HG03103 (cell line): ENCODE data around the gene HSFX4.
"Not testable (repeated sequence)": the region's sequence is repeated elsewhere in the genome, so short reads cannot be mapped to it uniquely, and the experiment has no call there.

Experiments used
- ATAC-seq: cut with Tn5 transposase; IDR thresholded peaks from one replicate; pipeline ENCODE4 v1.9.1; 2021; ENCODE audit warnings: low read depth; ENCODE audit not compliant: unreplicated experiment

HSFX4 gene, protein sequence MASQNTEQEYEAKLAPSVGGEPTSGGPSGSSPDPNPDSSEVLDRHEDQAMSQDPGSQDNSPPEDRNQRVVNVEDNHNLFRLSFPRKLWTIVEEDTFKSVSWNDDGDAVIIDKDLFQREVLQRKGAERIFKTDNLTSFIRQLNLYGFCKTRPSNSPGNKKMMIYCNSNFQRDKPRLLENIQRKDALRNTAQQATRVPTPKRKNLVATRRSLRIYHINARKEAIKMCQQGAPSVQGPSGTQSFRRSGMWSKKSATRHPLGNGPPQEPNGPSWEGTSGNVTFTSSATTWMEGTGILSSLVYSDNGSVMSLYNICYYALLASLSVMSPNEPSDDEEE

DNA sequence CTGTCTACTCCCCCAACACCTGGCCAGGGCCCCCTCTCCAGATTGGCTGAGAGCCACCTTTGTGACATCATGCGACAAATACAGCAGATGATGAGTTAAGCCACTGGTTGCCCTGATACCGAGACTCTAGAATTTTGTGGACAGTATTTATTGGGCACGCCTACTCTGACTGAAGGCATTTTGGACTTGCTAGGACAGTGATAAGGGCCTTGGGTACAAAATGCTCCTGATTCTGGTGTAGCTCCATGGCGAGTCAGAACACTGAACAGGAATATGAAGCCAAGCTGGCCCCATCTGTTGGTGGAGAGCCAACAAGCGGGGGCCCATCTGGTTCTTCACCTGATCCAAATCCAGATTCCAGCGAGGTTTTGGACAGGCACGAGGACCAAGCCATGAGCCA is at the start of gene HSFX4:
TSS of gene HSFX4 (plus strand) at position 174 of the 400 bp plus-strand sequence. CDS start at position 246, 72 bp downstream.
- not testable (repeated sequence) for ATAC-seq

DNA sequence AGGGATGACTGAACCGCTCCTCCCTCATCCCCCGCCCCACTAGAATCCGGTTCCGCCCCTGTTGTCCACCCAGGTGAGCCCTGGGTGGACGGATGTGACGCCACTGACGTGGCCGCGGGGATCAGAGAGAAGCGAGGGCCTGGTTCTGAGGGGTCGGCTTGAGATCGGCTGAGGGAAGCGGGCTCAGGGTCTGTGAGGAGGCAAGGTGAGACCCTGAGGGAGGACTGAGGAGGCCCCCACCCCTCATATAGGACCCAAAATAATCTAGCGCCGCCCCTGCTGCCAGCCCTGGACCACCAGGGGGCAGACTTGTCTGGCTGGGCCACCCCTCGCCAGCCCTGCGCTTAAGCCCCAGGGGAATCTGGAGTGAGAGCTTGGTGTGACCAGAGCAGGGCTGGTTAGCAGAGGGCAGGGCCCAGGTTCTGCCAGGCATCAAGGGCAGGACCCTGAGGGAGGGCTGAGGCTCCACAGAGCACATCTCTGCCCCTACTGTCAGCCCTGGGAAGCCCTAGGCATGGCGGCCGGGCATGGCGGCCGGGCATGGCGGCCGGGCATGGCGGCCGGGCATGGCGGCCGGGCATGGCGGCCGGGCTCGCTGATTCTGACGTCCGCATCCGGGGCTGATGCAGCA is 48.2 kb upstream of the HSFX4 start, which contains the start of gene MAGEA8:
TSS of gene MAGEA8 (plus strand) at position 103 of the 631 bp plus-strand sequence. CDS start 3,090 bp downstream, outside the sequence.
- ATAC-seq, result no peak

DNA sequence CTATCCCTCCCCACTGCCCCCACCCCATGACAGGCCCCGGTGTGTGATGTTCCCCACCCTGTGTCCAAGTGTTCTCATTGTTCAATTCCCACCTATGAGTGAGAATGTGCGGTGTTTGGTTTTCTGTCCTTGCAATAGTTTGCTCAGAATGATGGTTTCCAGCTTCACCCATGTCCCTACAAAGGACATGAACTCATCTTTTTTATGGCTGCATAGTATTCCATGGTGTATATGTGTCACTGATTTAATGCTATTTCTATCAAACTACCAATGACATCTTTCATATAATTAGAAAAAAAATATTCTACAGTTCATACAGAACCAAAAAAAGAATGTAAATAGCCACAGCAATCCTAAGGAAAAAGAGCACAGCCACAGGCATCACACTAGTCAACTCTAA is 38.5 kb upstream of the HSFX4 start:
- ATAC-seq, result not testable (repeated sequence)

DNA sequence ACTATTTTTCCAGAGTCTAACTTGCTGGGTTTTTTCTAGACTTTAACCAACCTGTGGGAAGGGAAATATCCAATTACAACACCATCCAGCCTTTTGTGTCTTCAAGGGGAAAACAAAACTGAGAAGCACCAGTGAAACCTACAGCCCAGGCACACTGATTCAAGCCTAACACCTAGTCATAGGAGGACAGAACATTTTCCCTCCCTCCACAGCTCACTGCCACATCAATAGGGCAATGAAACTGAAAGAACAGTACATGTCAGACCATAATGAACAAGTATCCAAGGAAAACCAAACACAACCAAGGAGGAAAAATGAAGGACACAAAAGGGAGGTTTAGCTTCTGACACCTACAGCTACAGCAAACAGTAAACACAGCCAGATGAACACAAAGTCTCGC is 30.8 kb upstream of the HSFX4 start:
- no peak for ATAC-seq

DNA sequence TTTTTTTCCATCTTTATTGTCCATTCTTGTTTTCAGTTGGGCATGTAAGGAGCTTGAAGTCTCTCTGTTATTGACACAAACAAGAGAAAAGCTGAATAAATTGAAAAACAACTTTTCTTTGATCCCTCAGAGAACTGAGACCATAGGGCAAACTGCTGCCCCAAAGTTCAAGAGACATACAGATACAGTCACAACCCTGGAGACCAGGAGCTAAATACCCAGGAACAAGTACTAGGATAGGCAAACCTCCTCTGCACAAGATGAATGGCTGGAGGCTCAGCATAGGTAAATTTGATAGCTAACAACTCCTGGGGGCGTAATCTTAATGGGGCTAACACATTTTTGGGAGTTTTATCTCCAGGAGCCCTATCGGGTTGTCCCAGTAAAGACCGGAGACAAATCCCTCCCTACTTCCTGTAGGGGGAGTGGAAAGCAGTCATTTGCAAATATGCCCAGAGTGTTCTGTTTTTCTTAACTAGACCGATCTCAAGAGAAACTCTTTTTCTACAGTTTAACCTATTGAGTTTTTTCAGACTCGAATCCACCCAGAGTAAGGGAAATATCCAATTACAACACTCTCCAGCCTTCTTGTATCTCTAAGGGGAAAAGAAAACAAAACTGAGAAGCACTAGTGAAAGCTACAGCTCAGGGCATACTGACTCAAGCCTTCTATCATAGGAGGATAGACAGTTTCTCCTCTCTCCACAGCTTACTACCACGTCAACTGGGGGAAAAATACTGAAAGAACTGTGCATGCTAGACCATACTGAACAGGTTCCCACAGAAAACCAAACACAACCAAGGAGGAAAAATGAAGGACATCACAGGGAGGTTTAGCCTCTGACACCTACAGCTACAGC is 25.3 kb upstream of the HSFX4 start:
- peak; percentile 69 for ATAC-seq

DNA sequence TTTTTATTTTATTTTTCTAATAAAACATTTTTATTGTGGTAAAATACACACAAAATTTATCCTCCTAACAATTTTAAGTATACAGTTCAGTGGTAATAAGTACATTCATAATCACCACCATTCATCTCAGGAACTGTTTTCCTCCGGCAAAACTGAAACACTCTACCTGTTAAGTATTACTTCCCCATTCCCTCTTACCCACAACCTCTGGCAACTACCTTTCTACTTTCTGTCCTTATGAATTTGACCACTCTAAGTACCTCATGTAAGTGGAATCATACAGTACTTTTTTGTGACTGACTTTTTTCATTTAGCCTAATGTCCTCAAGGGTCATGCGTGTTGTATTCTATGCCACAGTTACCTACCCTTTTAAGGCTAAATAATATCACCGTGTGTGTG is 21.1 kb upstream of the HSFX4 start:
- peak; percentile 57 for ATAC-seq

DNA sequence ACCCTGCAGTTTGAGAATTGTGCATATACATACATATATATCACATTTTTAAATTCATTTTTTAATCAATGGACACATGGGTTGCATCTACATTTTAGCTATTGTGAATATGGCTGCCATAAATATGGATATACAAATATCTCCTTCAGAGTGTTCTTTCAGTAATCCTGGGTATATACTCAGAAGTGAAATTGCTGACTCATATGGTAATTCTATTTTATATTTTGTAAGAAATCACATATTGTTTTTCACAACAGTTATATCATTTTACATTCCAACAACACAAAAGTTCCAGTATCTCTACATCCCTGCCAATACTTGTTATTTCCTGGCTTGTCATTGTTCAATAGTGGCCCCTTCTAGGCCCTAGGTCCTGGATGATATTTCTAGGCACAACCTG is 20.6 kb upstream of the HSFX4 start:
- no peak for ATAC-seq

DNA sequence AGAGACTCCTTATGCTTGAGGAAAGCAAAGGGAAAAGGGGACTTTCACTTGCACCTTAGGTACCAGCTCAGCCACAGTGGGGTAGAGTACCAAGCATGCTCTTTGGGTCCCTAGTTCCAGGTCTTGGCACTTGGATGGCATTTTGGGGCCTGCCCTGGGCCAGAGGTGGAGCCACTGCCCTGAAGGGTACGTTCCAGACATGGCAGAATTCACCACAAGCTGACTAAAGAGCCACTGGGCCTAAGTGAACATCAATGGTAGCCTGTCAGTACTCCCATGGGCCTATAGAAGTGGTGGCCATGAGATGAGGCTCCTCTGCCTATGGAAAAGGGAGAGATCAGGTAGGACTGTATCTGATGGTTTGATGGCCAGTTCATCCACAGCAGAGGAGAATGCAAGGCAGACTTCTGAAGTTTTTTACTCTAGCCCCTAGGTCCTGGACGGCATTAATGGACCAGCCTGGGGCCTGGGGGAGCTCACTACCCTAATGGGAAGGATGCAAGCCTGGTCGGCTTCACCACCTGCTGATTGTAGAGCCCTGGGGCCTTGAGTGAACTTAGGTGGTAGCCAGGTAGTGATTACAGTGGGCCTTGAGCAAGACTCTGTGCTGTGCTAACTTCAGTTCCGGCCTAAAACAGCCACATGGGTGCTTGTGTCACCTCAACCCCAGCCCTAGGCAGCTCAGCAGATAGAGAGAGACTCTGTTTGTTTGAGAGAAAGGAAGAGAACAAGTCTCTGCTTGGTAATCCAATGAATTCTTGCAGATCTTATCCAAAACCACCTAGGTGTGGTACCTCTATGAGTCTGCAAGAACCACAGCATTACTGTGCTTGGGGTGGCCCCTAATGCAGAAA is 19.8 kb upstream of the HSFX4 start:
- no peak for ATAC-seq

DNA sequence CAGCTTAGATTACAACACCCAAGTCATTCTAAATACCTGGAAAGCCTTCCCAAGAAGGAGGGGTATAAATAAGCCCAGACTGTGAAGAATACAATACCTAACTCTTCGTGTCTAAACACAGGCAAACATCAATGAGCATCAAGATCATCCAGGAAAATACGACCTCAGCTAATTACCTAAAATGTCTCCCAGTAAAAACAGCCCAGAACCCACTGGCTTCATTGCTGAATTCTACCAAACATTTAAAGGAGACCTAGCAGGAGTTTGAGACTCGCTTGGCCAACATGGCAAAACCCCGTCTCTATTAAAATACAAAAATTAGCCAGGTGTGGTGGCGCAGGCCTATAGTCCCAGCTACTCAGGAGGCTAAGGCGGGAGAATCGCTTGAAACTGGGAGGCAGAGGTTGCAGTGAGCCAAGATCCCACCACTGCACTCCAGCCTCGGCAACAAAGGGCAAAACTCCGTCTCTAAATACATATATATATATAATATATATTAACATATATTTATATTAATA is 19.1 kb upstream of the HSFX4 start:
- ATAC-seq, result no peak

DNA sequence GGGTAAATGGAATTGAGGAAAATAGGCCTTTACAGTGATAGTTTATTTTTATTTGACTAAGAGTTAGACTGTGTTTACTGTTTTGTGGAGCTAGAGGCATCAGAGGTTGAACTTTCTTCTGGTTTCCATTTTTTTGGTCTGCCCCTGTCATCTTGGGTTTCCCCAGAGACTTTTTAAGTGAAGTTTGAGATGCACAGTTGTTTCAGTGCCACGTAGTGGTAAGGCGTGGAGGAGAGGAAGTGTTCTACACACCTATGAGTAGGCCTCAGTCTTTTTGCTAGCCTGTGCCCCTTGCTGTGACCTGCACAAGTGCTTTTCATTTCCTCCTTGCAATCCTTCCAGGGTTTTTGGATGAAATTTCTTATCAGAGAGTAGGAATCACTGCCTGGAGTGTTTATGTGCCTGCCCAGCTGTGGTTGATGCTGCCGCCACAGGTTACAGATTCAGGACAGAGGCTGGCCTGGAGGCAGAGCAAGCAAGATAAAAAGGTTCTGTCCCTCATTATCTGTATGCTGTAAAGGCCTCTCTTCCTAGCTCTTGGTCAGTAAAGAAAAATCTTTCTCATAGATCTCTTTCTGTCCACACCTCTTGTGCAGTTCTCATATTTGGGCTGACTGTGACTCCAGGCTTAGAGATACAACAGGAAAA is 12.5 kb upstream of the HSFX4 start:
- peak; percentile 71 for ATAC-seq

DNA sequence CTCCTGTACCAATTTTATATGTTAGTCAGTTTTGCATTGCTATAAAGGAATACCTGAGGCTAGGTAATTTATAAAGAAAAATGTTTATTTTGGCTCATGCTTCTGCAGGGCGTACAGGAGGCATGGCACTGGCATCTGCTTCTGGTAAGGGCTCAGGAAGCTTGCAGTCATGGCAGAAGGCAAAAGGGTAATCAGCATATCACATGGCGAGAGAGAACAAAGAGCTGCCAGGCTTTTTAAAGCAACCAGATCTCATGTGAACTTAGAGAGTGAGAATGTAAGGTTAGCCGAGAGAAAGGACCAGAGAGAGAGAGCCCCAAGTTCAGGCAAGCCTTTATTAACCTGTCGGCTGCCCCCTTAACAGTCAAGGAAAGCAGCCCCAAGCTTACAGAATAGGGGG is 5.5 kb upstream of the HSFX4 start:
- ATAC-seq, result not testable (repeated sequence)

DNA sequence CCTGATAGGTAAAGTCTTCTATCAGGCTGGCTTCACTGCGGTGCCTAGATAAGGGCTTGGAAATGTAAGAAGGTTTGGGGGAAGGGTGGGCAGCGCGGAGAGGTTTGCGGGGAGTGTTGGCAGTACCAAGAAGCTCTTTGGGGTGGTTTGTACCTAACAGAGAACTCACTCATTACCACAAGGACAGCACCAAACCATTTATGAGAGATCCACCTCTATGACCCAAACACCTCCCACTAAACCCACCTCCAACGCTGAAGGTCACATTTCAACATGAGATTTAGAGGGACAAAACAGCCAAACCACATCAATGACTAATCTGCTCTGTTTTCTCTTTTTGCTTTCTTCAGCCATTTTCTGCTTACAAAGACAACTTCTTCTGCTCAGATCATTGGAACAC is 4.9 kb upstream of the HSFX4 start:
- ATAC-seq, result not testable (repeated sequence)

DNA sequence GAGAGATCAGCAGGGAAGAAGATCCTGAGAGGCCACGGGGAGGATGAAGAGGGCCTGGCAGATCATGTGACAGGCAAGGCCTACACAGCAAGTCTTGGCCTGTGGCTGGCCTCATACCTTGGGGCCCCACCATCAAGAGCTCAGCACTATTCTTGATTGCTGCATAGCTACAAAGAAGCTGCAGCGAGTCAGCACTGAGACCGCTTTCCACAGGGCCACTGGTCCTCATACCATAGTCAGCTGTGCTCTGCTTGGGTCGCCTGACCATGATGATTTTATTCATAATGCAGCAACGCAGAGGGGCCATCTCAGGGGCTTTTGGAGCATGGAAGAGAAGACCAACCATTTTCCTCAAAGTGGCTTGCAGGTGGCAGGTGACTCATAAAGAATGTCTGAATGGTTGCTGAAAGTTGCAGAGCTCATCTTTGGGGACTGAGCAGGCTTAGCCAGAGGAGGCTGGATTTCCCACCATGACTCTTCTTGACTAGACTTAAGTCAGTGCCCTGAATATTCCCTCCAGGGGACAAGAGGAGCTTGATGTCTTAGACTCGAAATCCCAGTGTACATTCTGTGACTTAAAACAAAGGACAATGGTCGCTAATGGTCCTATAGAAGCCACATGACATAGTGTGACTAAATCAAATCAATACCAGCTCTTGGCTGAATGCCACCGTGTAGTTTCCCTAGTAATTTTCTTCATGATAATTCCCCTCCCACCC is 2.0 kb upstream of the HSFX4 start:
- not testable (repeated sequence) for ATAC-seq

DNA sequence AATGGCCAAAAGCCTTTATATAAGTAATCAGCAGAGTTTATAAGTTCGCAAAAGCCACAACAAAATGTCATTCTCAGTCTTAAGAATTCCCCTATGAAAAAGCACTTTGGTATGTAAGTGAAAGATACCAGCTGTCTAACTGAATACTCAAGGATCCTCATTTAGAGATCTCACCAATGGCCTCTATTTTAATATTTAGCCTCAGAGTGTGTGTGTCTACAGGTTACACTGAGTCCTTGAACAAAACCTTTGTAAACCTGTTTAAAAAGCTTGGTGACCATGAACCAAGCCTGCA is 1.5 kb upstream of the HSFX4 start:
- ATAC-seq, result not testable (repeated sequence)

DNA sequence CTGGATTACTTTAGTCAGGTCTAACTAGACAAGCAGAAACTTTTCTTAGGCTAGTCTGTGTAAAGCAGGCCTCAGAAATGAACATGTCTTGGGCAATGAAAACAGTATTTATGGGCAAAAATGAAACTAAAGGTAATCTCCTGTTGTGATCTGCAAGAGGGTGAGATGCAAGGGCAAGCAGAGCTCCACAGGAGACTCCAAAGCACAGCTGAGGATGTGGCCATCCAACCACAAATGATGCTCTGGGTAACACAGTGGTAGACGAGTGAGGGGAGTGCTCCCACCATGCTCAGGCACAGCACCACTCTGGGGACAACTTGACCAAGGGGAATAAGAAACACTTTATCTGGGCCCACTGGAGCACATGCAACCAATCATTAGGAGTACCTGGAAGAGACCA is 738 bp upstream of the HSFX4 start:
- ATAC-seq, result not testable (repeated sequence)

DNA sequence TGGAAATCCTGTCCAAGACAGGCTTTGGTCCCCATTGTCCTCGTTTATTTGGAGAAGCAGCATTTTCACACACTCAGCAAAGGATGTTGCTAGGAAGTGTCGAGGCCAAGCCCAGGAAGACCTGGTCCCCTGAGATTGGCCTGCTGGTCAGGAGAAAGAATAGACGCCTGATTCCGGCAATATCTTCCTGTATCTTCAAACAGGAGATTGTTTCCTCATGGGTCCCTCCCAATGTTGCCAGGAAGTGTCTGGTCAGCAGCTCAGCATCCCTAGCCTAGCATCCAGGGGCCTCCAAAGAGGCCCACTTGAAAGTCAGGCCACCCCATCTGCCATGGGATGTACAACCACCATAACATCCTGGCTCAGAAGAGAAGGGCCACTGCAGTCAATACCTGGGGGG is 2.0 kb downstream of the HSFX4 start:
- ATAC-seq, result not testable (repeated sequence)

DNA sequence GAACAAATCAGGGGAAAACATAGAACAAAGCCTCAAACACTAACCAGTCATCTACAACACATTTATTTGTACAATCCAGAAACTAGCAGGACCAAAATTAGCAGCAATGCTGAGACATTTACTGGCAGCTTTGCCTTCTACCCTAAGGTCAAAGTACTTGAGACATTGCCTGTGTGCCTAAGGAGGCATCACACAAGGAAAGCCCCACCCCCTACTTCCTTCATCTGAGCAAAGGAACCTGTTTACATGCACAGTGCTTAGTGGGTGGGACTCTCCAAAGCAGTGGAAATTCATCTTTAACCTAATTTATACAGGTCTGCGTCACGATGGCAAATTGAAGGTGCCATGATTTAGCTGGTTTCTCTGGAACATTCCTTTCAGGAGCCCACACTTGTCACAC is 2.8 kb downstream of the HSFX4 start:
- not testable (repeated sequence) for ATAC-seq

DNA sequence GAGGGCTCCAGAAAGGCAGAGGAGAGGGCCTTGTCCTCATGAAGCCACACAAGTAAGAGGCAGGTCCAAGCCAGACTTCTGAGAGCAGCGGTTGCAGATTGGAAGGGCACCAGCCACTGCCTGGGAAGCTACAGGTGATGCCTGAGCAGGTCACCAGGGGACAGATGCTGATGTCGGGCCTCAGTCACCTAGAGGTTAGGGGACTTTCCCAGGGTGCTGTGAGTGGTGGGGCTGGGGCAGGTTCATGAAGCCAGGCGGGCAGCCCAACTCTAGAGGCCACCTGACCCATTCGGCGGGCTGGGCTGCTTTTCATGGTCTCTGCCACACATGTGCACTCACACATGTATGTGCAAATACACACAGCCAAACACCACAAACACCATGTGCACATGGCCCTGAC is 3.6 kb downstream of the HSFX4 start:
- not testable (repeated sequence) for ATAC-seq

DNA sequence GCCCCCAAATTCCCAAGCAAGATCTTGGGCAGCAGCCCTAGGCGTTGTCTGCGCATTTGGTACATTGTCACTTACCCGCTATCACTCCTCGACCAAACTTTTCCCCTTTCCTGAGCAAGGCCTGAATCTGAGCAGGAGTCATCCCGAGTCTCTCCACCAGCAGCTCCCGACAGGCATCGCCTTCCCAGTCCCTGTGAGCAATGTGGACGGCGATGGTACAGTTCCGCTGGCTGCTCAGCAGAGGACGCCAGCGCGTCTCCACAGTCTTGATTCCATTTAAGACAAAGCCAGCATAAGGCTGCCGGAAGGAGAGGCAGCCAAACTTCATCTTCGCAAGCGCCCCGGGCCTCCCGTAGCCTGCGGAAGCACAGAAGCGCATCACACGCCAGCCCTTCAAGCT is 4.2 kb downstream of the HSFX4 start:
- ATAC-seq, result not testable (repeated sequence)
